Endothelial cell of umbilical vein (primary cell): ENCODE measurements around the gene KIAA1549. TPM values are rescaled to one million over a fixed set of nuclear protein-coding genes. Genes with fewer than 3 reads are reported as not detected.

Source experiments
- BruUV-seq: library from RNA; stranded (reverse); fragments of 400-500 nt; replicated peaks from 2 replicates; lab custom pipeline; 2021; lab: Mats Ljungman, UMichigan
- CTCF ChIA-PET: fragments of 300-600, 350-600 bp; sonication (Branson Sonifier 250); formaldehyde crosslinking; loops from one replicate; lab custom pipeline; 2021; ENCODE audit warnings: antibody characterized with exemption, inconsistent platforms; lab: Charles Lee
- POLR2A ChIA-PET: fragments of 300-600, 350-600 bp; sonication (Branson Sonifier 250); formaldehyde crosslinking; loops from one replicate; lab custom pipeline; 2021; ENCODE audit warnings: antibody characterized with exemption, inconsistent platforms; lab: Charles Lee
- DNase-seq: peaks from one replicate; pipeline ENCODE4 v3.0.0-alpha.2; 2011; ENCODE audit warnings: low read depth, low spot score
- FAIRE-seq: peaks from 2 replicates; lab custom pipeline; 2011; peaks lifted over from hg19 to GRCh38; lab: Jason Lieb, UNC
- H2AFZ ChIP-seq: 2 replicates; pipeline ENCODE4 v1.6.0; 2012; ENCODE audit warnings: low read depth, low read length, control low read depth, inconsistent platforms
- H3K27ac ChIP-seq: 2 replicates; pipeline ENCODE4 v1.5.1; 2011; ENCODE audit warnings: low read depth, mild to moderate bottlenecking, control low read depth, low read length, moderate library complexity; ENCODE audit not compliant: insufficient read depth
- H3K27me3 ChIP-seq, 2 experiments: 2 replicates each; pipeline versions ENCODE4 v1.6.0 to v1.6.1; 2011; ENCODE audit warnings: low read length in 2 of 2, mixed read lengths in 1 of 2; ENCODE audit not compliant: control insufficient read depth in 2 of 2, insufficient read depth in 2 of 2
- H3K36me3 ChIP-seq, 2 experiments: 2 replicates in 1 of 2; 3 replicates in 1 of 2; pipeline ENCODE4 v1.5.1; 2011; ENCODE audit warnings: low read length in 2 of 2, mild to moderate bottlenecking in 1 of 2, moderate library complexity in 1 of 2; ENCODE audit not compliant: control insufficient read depth in 2 of 2, insufficient read depth in 2 of 2; ENCODE audit errors: extremely low read depth in 1 of 2
- H3K4me1 ChIP-seq: 3 replicates; pipeline ENCODE4 v1.5.1; 2011; ENCODE audit warnings: mild to moderate bottlenecking, low read length; ENCODE audit not compliant: control insufficient read depth, insufficient read depth; ENCODE audit errors: extremely low read depth
- H3K4me2 ChIP-seq: 2 replicates; pipeline ENCODE4 v1.6.1; 2011; ENCODE audit warnings: low read length, control low read depth, mixed read lengths; ENCODE audit not compliant: insufficient read depth
- H3K4me3 ChIP-seq, 3 experiments: fragments of 200-600 bp in 1 of 3; sonication (generic), shearing (Covaris generic) in 1 of 3; replicated peaks in 1 of 3; 2 replicates each; pipeline ENCODE4 v1.5.1; 2011 to 2016; ENCODE audit warnings: control low read depth in 3 of 3, low read length in 3 of 3, mild to moderate bottlenecking in 2 of 3, inconsistent platforms in 1 of 3, low read depth in 1 of 3, moderate library complexity in 1 of 3; ENCODE audit not compliant: insufficient read depth in 1 of 3
- H3K79me2 ChIP-seq: 2 replicates; pipeline ENCODE4 v1.6.0; 2012; ENCODE audit warnings: low read length, inconsistent platforms; ENCODE audit not compliant: control insufficient read depth, insufficient read depth
- H3K9ac ChIP-seq: replicated peaks from 2 replicates; pipeline ENCODE3; 2011; ENCODE audit warnings: low read length, control low read depth; ENCODE audit not compliant: insufficient read depth; ENCODE audit errors: extremely low read depth
- H3K9me1 ChIP-seq: replicated peaks from 3 replicates; pipeline ENCODE4 v1.6.0; 2011; ENCODE audit warnings: mild to moderate bottlenecking, low read length; ENCODE audit not compliant: control insufficient read depth, insufficient read depth; ENCODE audit errors: extremely low read depth
- H3K9me3 ChIP-seq: replicated peaks from 2 replicates; pipeline ENCODE4 v1.5.1; 2012; ENCODE audit warnings: low read length, inconsistent platforms; ENCODE audit not compliant: control insufficient read depth, insufficient read depth
- H4K20me1 ChIP-seq: replicated peaks from 2 replicates; pipeline ENCODE3; 2011; ENCODE audit warnings: mild to moderate bottlenecking, low read length; ENCODE audit not compliant: control insufficient read depth, insufficient read depth; ENCODE audit errors: extremely low read depth
- EZH2 ChIP-seq: IDR thresholded peaks from 2 replicates; pipeline ENCODE4 v1.6.1; 2012; ENCODE audit warnings: borderline replicate concordance, low read depth, mild to moderate bottlenecking, moderate library complexity, low read length, inconsistent platforms; ENCODE audit not compliant: severe bottlenecking
- FOS ChIP-seq: IDR thresholded peaks from 2 replicates; pipeline ENCODE4 v1.6.1; 2011; ENCODE audit warnings: mild to moderate bottlenecking, low read length, moderate library complexity, borderline replicate concordance; ENCODE audit not compliant: insufficient read depth
- GATA2 ChIP-seq: IDR thresholded peaks from 2 replicates; pipeline ENCODE4 v1.7.0; 2011; ENCODE audit warnings: low read depth, mild to moderate bottlenecking, moderate library complexity, mixed read lengths, low read length; ENCODE audit not compliant: insufficient read length, insufficient read depth
- JUN ChIP-seq: IDR thresholded peaks from 2 replicates; pipeline ENCODE4 v1.6.1; 2011; ENCODE audit warnings: borderline replicate concordance, low read depth; ENCODE audit not compliant: insufficient read length, insufficient read depth
- MYC ChIP-seq: IDR thresholded peaks from one replicate; pipeline ENCODE4 v1.6.1; 2011; ENCODE audit warnings: mild to moderate bottlenecking, low read depth, low read length
- POLR2A ChIP-seq: IDR thresholded peaks from 2 replicates; pipeline ENCODE4 v1.6.1; 2012; ENCODE audit warnings: low read depth, mild to moderate bottlenecking, control low read depth, low read length
- POLR2AphosphoS5 ChIP-seq: IDR thresholded peaks from 2 replicates; pipeline ENCODE4 v1.6.1; 2012; ENCODE audit warnings: low read depth, mild to moderate bottlenecking, control low read depth, low read length, moderate library complexity; ENCODE audit not compliant: insufficient read depth
- dilution Hi-C: fragments of 300-500 bp; cut with MboI; formaldehyde crosslinking; loops from one replicate; pipeline ENCODE4 v1.15.0; 2019; ENCODE audit warnings: low sequenced_read_pairs; ENCODE audit not compliant: extremely low pct_ligation_motif_present
- intact Hi-C: fragments of 100-400 bp; cut with micrococcal nuclease; formaldehyde crosslinking; loops from one replicate; pipeline ENCODE4 v1.10.0; 2022
- polyA plus RNA-seq, 4 experiments: library from polyadenylated mRNA; depleted of rRNA in 3 of 4; stranded (reverse) in 3 of 4; unstranded in 1 of 4; fragments of >200 nt; gene quantifications; 2 replicates each; pipeline versions ENCODE4 v1.2.1 to v1.2.3, GENCODE V29; 2011 to 2012; ENCODE audit warnings: missing spikeins in 1 of 4
- total RNA-seq: library from RNA; stranded (reverse); gene quantifications from 2 replicates; pipeline ENCODE4 v1.2.3, GENCODE V29; 2021
- TF ChIP-seq, protein P1 (sequence below): IDR thresholded peaks from 2 replicates; pipeline ENCODE4 v1.6.1; 2011; ENCODE audit not compliant: insufficient read depth, insufficient read length
- TF ChIP-seq, protein P2 (sequence below), 2 donors: IDR thresholded peaks; 1 replicate in 1 of 2; 2 replicates in 1 of 2; pipeline ENCODE4 v1.5.1; 2011; ENCODE audit warnings: low read length in 2 of 2, mild to moderate bottlenecking in 2 of 2, moderate library complexity in 2 of 2, control low read depth in 1 of 2, inconsistent platforms in 1 of 2, low read depth in 1 of 2; ENCODE audit not compliant: insufficient read depth in 1 of 2; ENCODE audit errors: extremely low read depth in 1 of 2

KIAA1549 gene
- total and polyA plus RNA-seq, 2 donors (not counting 3 experiments of a cell fraction or from before 2014, with no cell fraction given): 4.6 to 10.9 TPM

DNA sequence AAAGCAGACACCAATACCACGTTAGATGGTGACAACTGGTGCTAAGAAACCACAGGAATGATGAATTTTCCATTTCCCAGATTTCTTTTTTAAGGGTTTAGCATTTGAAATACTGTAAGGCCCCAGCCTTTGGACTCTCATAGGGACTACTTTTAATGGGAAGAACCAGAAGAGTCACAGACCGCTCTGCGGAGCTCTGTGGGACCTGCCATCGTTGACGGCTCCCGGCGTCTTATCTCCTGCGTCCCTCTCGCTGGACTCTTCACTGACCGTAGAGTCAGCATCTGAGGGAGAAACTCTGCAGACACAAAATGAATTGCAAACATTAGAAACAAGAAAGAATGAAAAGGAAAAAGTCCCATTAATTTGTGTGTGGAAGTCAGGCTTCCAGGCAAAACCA is 101.8 kb downstream of the KIAA1549 start:
- H3K27ac ChIP-seq: no peak overlapping the region
- no peaks in the 10 kb centered on the region for H4K20me1 ChIP-seq
- no peaks in the 10 kb centered on the region for H3K27me3 ChIP-seq
- no peaks in the 10 kb centered on the region for H3K4me1 ChIP-seq
- H3K36me3 ChIP-seq: peaks cover 0 to 4% of the 10 kb centered on the region in 2 experiments
- H3K4me3 ChIP-seq: no peak overlapping the region
- CTCF ChIA-PET: no interaction called here
- intact Hi-C loops: no loop called here
- dilution Hi-C loops: no loop called here
- DNase-seq (no peak), FAIRE-seq (no peak)
- BruUV-seq: no TSS peak
- no peak overlapping the region for H3K9ac ChIP-seq
- H3K4me2 ChIP-seq: no peak overlapping the region
- no peaks in the 10 kb centered on the region for H3K9me3 ChIP-seq
- no peaks in the 10 kb centered on the region for H3K79me2 ChIP-seq
- H3K9me1 ChIP-seq: no peaks in the 10 kb centered on the region
- no peak for TF ChIP-seq JUN
- TF ChIP-seq, protein P1, sequence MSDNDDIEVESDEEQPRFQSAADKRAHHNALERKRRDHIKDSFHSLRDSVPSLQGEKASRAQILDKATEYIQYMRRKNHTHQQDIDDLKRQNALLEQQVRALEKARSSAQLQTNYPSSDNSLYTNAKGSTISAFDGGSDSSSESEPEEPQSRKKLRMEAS: no peak
- TF ChIP-seq EZH2: no peak
- TF ChIP-seq POLR2A: no peak
- no peak for TF ChIP-seq POLR2AphosphoS5
- no peak for TF ChIP-seq GATA2
- TF ChIP-seq, protein P2, sequence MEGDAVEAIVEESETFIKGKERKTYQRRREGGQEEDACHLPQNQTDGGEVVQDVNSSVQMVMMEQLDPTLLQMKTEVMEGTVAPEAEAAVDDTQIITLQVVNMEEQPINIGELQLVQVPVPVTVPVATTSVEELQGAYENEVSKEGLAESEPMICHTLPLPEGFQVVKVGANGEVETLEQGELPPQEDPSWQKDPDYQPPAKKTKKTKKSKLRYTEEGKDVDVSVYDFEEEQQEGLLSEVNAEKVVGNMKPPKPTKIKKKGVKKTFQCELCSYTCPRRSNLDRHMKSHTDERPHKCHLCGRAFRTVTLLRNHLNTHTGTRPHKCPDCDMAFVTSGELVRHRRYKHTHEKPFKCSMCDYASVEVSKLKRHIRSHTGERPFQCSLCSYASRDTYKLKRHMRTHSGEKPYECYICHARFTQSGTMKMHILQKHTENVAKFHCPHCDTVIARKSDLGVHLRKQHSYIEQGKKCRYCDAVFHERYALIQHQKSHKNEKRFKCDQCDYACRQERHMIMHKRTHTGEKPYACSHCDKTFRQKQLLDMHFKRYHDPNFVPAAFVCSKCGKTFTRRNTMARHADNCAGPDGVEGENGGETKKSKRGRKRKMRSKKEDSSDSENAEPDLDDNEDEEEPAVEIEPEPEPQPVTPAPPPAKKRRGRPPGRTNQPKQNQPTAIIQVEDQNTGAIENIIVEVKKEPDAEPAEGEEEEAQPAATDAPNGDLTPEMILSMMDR (IDR thresholded peaks at IDR 0.05; ENCODE audit: extremely low read depth in 1 of 2, insufficient read depth in 1 of 2, low read depth in 1 of 2, low read length in 2 of 2): no peak
- no peak for TF ChIP-seq FOS
- no peak for TF ChIP-seq MYC
- POLR2A ChIA-PET: no interaction called here
- no peak overlapping the region for H2AFZ ChIP-seq
